ENCODE results near the gene ZNF423. TPM values are rescaled to one million over a fixed set of nuclear protein-coding genes. Genes with fewer than 3 reads are reported as not detected.
"Not testable (repeated sequence)": the region's sequence is repeated elsewhere in the genome, so short reads cannot be mapped to it uniquely, and the experiment has no call there.

The ZNF423 gene
- total RNA-seq, 2 donors from 2014 or later: 4.7 to 7.3 TPM

GRCh38 chr16:49684696-49685095 is 171.2 kb downstream of the ZNF423 start:
- H3K36me3 ChIP-seq: no peaks in the 10 kb centered on the region
- TF ChIP-seq, protein P1, sequence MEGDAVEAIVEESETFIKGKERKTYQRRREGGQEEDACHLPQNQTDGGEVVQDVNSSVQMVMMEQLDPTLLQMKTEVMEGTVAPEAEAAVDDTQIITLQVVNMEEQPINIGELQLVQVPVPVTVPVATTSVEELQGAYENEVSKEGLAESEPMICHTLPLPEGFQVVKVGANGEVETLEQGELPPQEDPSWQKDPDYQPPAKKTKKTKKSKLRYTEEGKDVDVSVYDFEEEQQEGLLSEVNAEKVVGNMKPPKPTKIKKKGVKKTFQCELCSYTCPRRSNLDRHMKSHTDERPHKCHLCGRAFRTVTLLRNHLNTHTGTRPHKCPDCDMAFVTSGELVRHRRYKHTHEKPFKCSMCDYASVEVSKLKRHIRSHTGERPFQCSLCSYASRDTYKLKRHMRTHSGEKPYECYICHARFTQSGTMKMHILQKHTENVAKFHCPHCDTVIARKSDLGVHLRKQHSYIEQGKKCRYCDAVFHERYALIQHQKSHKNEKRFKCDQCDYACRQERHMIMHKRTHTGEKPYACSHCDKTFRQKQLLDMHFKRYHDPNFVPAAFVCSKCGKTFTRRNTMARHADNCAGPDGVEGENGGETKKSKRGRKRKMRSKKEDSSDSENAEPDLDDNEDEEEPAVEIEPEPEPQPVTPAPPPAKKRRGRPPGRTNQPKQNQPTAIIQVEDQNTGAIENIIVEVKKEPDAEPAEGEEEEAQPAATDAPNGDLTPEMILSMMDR (IDR thresholded peaks at IDR 0.05): no peak
- no peak overlapping the region for H3K9ac ChIP-seq (ENCODE audit: low read depth in 2 of 2, low read length in 2 of 2)
- H3K27me3 ChIP-seq: no peaks in the 10 kb centered on the region
- H3K9me3 ChIP-seq: no peaks in the 10 kb centered on the region
- intact Hi-C loops (cut with DNase I): no loop called here
- H3K27ac ChIP-seq: no peak overlapping the region
- no peak overlapping the region for H3K4me3 ChIP-seq
- DNase-seq: no peak
- H3K4me1 ChIP-seq: no peaks in the 10 kb centered on the region

DNA sequence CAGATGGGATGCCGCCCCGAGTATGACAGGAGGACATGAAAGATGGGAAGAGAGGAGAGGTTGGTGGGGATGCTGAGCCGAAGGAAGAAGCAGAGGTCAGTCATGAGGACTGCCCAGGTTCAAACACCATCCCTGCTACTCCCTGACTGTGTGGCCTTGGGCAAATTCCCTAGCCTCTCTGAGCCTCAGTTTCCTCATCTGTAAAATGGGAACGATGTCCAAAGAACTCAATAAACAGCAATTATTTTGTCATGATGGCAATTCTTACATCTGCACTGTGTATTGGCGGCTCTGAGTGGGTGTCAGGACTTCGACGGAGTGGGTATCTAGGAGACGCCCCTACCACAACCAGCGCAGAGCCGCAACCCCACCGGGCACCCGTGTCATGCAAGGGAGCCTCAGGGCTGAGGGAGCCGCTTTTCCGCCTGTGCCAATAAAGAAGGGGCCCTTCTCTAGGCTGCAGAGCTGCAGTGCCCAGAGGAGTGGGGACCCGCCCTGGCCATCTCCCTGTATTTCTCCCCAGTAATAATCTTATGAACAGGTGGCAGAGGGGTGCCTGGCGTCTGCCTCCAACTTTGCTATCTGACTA is 173.2 kb downstream of the ZNF423 start:
- no peak overlapping the region for H3K4me3 ChIP-seq
- no peaks in the 10 kb centered on the region for H3K27me3 ChIP-seq
- no peak overlapping the region for H3K27ac ChIP-seq
- no peak overlapping the region for H3K9ac ChIP-seq (ENCODE audit: low read depth in 2 of 2, low read length in 2 of 2)
- intact Hi-C loops (cut with DNase I): no loop called here
- DNase-seq: no peak
- TF ChIP-seq, protein P1 (IDR thresholded peaks at IDR 0.05): no peak
- H3K4me1 ChIP-seq: no peaks in the 10 kb centered on the region
- no peaks in the 10 kb centered on the region for H3K36me3 ChIP-seq
- H3K9me3 ChIP-seq: no peaks in the 10 kb centered on the region

GRCh38 chr16:49681217-49681883 is 174.6 kb downstream of the ZNF423 start:
- Histone ChIP-seq H3K36me3 (no peaks in the 10 kb centered on the region), H3K4me3 (no peak overlapping the region), H3K4me1 (no peaks in the 10 kb centered on the region), H3K9ac (ENCODE audit: low read depth in 2 of 2, low read length in 2 of 2) (no peak overlapping the region), H3K27ac (no peak overlapping the region), H3K27me3 (no peaks in the 10 kb centered on the region), H3K9me3 (no peaks in the 10 kb centered on the region)
- no peak for DNase-seq
- intact Hi-C loops (cut with DNase I): no loop called here
- TF ChIP-seq, protein P1 (IDR thresholded peaks at IDR 0.05): no peak

- intact Hi-C loops (cut with DNase I): no loop called here
- no peak for DNase-seq
- H3K27ac ChIP-seq: no peak overlapping the region
Measured at GRCh38 chr16:49679095-49679494, 176.8 kb downstream of the ZNF423 start.

DNA sequence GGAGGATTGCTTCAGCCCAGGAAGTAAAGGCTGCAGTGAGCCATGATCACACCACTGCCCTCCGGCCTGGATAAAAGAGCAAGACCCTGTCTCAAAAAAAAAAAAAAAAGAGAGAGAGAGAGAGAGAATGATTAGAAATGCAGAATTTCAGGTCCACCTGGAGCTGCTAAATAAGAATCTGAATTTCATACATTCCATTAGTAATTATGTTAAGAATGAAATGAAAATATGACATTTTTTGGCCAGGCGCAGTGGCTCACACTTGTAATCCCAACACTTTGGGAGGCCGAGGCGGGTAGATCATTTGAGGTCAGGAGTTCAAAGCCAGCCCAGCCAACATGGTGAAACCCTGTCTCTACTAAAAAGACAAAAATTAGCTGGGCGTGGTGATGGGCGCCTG is 178.3 kb downstream of the ZNF423 start:
- H3K36me3 ChIP-seq; DNase-seq; H3K4me3 ChIP-seq; H3K9me3 ChIP-seq; H3K27ac ChIP-seq; H3K9ac ChIP-seq (ENCODE audit: low read depth in 2 of 2, low read length in 2 of 2); intact Hi-C loops (cut with DNase I); H3K4me1 ChIP-seq; H3K27me3 ChIP-seq: not testable (repeated sequence)

More at GRCh38 chr16:49679095-49679494, 176.8 kb downstream of the ZNF423 start:
- Histone ChIP-seq H3K9ac (ENCODE audit: low read depth in 2 of 2, low read length in 2 of 2) (no peak overlapping the region), H3K36me3 (no peaks in the 10 kb centered on the region), H3K4me1 (no peaks in the 10 kb centered on the region), H3K27me3 (no peaks in the 10 kb centered on the region), H3K9me3 (no peaks in the 10 kb centered on the region), H3K4me3 (no peak overlapping the region)
- TF ChIP-seq, protein P1 (IDR thresholded peaks at IDR 0.05): no peak

DNA sequence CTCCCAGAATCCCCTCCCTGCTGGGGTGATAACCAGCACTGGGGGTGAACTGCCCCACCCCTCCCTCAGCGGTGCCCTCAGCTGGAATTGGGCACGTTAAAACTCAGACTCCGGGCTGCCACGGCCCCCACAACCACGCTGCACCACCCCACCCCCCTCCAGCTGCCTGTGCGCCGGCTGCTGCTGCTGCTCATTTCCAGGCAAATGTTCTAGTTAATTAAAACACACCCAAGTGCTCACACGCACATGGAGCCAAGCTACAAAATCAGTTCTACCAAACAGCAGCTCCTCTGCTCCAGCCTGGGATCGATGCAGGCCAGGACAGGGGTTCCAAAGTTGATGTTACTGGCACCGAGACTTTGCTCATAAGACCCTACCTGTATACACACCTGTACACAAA is 180.5 kb downstream of the ZNF423 start:
- intact Hi-C loops (cut with DNase I): no loop called here
- H3K9ac ChIP-seq (ENCODE audit: low read depth in 2 of 2, low read length in 2 of 2): peak overlapping the region in 1 of 2 donors; percentile 2
- H3K27me3 ChIP-seq: no peaks in the 10 kb centered on the region
- H3K27ac ChIP-seq: no peak overlapping the region
- H3K9me3 ChIP-seq: no peaks in the 10 kb centered on the region
- no peak for DNase-seq
- no peaks in the 10 kb centered on the region for H3K4me1 ChIP-seq
- no peaks in the 10 kb centered on the region for H3K36me3 ChIP-seq
- no peak overlapping the region for H3K4me3 ChIP-seq
- TF ChIP-seq, protein P1 (IDR thresholded peaks at IDR 0.05): no peak
